Transverse colon (tissue), 4 donors: Measurements from ENCODE around the gene FAM229A. TPM values are rescaled to one million over a fixed set of nuclear protein-coding genes. Genes with fewer than 3 reads are reported as not detected.

ENCODE experiments used
- DNase-seq: peaks from one replicate; pipeline ENCODE4 v3.0.0-alpha.2; 2019
- H3K27ac ChIP-seq, 4 donors: fragments of 200-600 bp; sonication (generic); 2 replicates each; pipeline ENCODE4 v1.5.1; 2016 to 2018; ENCODE audit warnings: inconsistent platforms in 4 of 4
- H3K27me3 ChIP-seq: fragments of 200-600 bp; sonication (generic); 2 replicates; pipeline ENCODE4 v1.5.1; 2017; ENCODE audit warnings: inconsistent platforms
- H3K36me3 ChIP-seq, 4 donors: fragments of 200-600 bp; sonication (generic); 2 replicates each; pipeline ENCODE4 v1.5.1; 2017 to 2019; ENCODE audit warnings: inconsistent platforms in 4 of 4
- H3K4me1 ChIP-seq, 4 donors: fragments of 200-600 bp; sonication (generic); 2 replicates each; pipeline ENCODE4 v1.5.1; 2017 to 2020; ENCODE audit warnings: inconsistent platforms in 4 of 4
- H3K4me3 ChIP-seq, 4 donors: fragments of 200-600 bp; sonication (generic); 1 replicate in 1 of 4; 2 replicates in 3 of 4; pipeline versions ENCODE4 v1.5.1 to v1.6.1; 2017 to 2019; ENCODE audit warnings: inconsistent platforms in 4 of 4
- H3K9me3 ChIP-seq, 2 donors: fragments of 200-600 bp; sonication (generic); 2 replicates each; pipeline ENCODE4 v1.5.1; 2017 to 2019; ENCODE audit warnings: inconsistent platforms in 2 of 2
- CTCF ChIP-seq, 5 experiments: fragments of 200-600 bp in 3 of 5; fragments of 450-650 bp in 2 of 5; sonication (generic) in 3 of 5; IDR thresholded peaks; 1 replicate in 2 of 5; 2 replicates in 3 of 5; pipeline ENCODE4 v1.5.1; 2016 to 2017; ENCODE audit warnings: antibody characterized with exemption in 5 of 5, inconsistent platforms in 3 of 5, mild to moderate bottlenecking in 2 of 5, moderate library complexity in 1 of 5
- EP300 ChIP-seq: sonication (generic); formaldehyde crosslinking; IDR thresholded peaks from one replicate; pipeline ENCODE4 v1.6.1; 2017; ENCODE audit warnings: antibody characterized with exemption, low read depth
- POLR2A ChIP-seq: fragments of 450-650 bp; IDR thresholded peaks from one replicate; pipeline ENCODE4 v1.6.1; 2016; ENCODE audit warnings: antibody characterized with exemption, mild to moderate bottlenecking, moderate library complexity
- POLR2AphosphoS5 ChIP-seq, 3 donors: sonication (generic); formaldehyde crosslinking; IDR thresholded peaks; one replicate each; pipeline ENCODE4 v1.6.1; 2016; ENCODE audit warnings: antibody characterized with exemption in 3 of 3
- WGBS, 2 donors: methylation state at CpG; one replicate each; pipeline ENCODE4 v1.1.5; 2018; ENCODE audit warnings: low coverage in 1 of 2; 5-methylcytosine and 5-hydroxymethylcytosine counted together
- in situ Hi-C, 4 donors: fragments of 200-750 bp; cut with MboI; loops; one replicate each; pipeline versions ENCODE4 v1.15.0 to v1.15.1; 2017; ENCODE audit warnings: low sequenced_read_pairs in 3 of 4, low pct_ligation_motif_present in 1 of 4, low pct_unique_long_range_greater_than_20kb in 1 of 4
- intact Hi-C: fragments of 100-400 bp; cut with DNase I; formaldehyde crosslinking; loops from one replicate; pipeline ENCODE4 v1.15.1; 2023; ENCODE audit warnings: low total_unique reads
- total RNA-seq, 4 donors: library from RNA; depleted of rRNA; stranded (reverse); fragments of >200 nt; gene quantifications; one replicate each; pipeline ENCODE4 v1.1.0, GENCODE V29; 2016

Gene FAM229A
- total RNA-seq, 4 donors from 2014 or later = 12.1 to 59.1 (median 21.1) TPM

GRCh38 chr1:32341971-32342370 is 20.3 kb downstream of the FAM229A start:
- H3K27ac ChIP-seq = no peak overlapping the region
- no peak for DNase-seq
- H3K4me1 ChIP-seq = peaks cover 3 to 24% (median 18%) of the 10 kb centered on the region in 4 donors
- no peaks in the 10 kb centered on the region for H3K36me3 ChIP-seq
- no peak overlapping the region for H3K4me3 ChIP-seq
- TF ChIP-seq CTCF (IDR thresholded peaks at IDR 0.05) (no peak), POLR2AphosphoS5 (IDR thresholded peaks at IDR 0.05) (no peak), POLR2A (no peak), EP300 (no peak)
- intact Hi-C loops (no loop called here), in situ Hi-C loops (no loop called here)
- H3K27me3 ChIP-seq = no peaks in the 10 kb centered on the region
- no peaks in the 10 kb centered on the region for H3K9me3 ChIP-seq
- 70% methylated on average over 5 of the region's 5 CpGs; no CpG with 5 or more reads in 1 of the 2 donors for WGBS, 2 donors

- no peaks in the 10 kb centered on the region for H3K9me3 ChIP-seq
- no peak overlapping the region for H3K27ac ChIP-seq
- DNase-seq = no peak
- intact Hi-C loops (no loop called here), in situ Hi-C loops (no loop called here)
- 98 to 100% methylated on average over 1 to 11 of the region's 11 CpGs for WGBS, 2 donors
- TF ChIP-seq EP300 = no peak
- no peak for TF ChIP-seq CTCF (IDR thresholded peaks at IDR 0.05)
- TF ChIP-seq POLR2A = no peak
- no peak for TF ChIP-seq POLR2AphosphoS5 (IDR thresholded peaks at IDR 0.05)
- H3K36me3 ChIP-seq = no peaks in the 10 kb centered on the region
- peaks cover 9 to 31% (median 23%) of the 10 kb centered on the region in 4 donors for H3K4me1 ChIP-seq
- no peak overlapping the region for H3K4me3 ChIP-seq
- no peaks in the 10 kb centered on the region for H3K27me3 ChIP-seq
These were observed 21.0 kb downstream of the FAM229A start for GRCh38 chr1:32341186-32341757.

GRCh38 chr1:32339363-32339978 is 22.8 kb downstream of the FAM229A start:
- DNase-seq = no peak
- TF ChIP-seq POLR2AphosphoS5 (IDR thresholded peaks at IDR 0.05) (no peak), EP300 (no peak), CTCF (IDR thresholded peaks at IDR 0.05) (no peak), POLR2A (no peak)
- H3K4me1 ChIP-seq = peaks cover 14 to 41% (median 32%) of the 10 kb centered on the region in 4 donors
- no peak overlapping the region for H3K4me3 ChIP-seq
- intact Hi-C loops = no loop called here
- H3K36me3 ChIP-seq = no peaks in the 10 kb centered on the region
- H3K27me3 ChIP-seq = no peaks in the 10 kb centered on the region
- peak overlapping the region in 1 of 4 donors; percentile 55 for H3K27ac ChIP-seq
- in situ Hi-C loops = no loop called here
- WGBS, 2 donors = 40 to 70% methylated on average over 1 to 5 of the region's 5 CpGs
- H3K9me3 ChIP-seq = no peaks in the 10 kb centered on the region

GRCh38 chr1:32338637-32339145 is 23.6 kb downstream of the FAM229A start:
- H3K27ac ChIP-seq = peak overlapping the region; percentile 0 to 55 (median 21)
- no peak for TF ChIP-seq POLR2AphosphoS5 (IDR thresholded peaks at IDR 0.05)
- TF ChIP-seq CTCF (IDR thresholded peaks at IDR 0.05) = no peak
- no peak for TF ChIP-seq EP300
- no peak for TF ChIP-seq POLR2A
- peaks cover 16 to 47% (median 38%) of the 10 kb centered on the region in 4 donors for H3K4me1 ChIP-seq
- H3K9me3 ChIP-seq = no peaks in the 10 kb centered on the region
- no peaks in the 10 kb centered on the region for H3K27me3 ChIP-seq
- H3K36me3 ChIP-seq = no peaks in the 10 kb centered on the region
- in situ Hi-C loops (no loop called here), intact Hi-C loops (no loop called here)
- no peak overlapping the region for H3K4me3 ChIP-seq
- peak; percentile 54 for DNase-seq
- 49% methylated on average over 14 of the region's 14 CpGs; no CpG with 5 or more reads in 1 of the 2 donors for WGBS, 2 donors
